Pancreas (tissue), 10 donors: ENCODE measurements around the gene GP1BA. TPM values are rescaled to one million over a fixed set of nuclear protein-coding genes. Genes with fewer than 3 reads are reported as not detected.
A peak's percentile ranks its signal among the peaks of the same experiment; 100 is the strongest.

Source experiments
- ATAC-seq, 4 donors: fragments of 200-7000 bp; cut with Tn5 transposase; one replicate each; pipeline versions ENCODE4 v1.8.0 to v1.9.1; 2020; ENCODE audit warnings: mild to moderate bottlenecking in 4 of 4, moderate library complexity in 4 of 4
- DNase-seq, 6 donors: peaks; one replicate each; pipeline ENCODE4 v3.0.0-alpha.2; 2020
- FAIRE-seq: peaks from 2 replicates; lab custom pipeline; 2012; peaks lifted over from hg19 to GRCh38; lab: Jason Lieb, UNC
- H3K27ac ChIP-seq, 4 donors: fragments of 200-600 bp; sonication (generic); 1 replicate in 3 of 4; 2 replicates in 1 of 4; pipeline versions ENCODE4 v1.5.0 to v1.8.0; 2020
- H3K27me3 ChIP-seq, 4 donors: fragments of 200-600 bp; one replicate each; pipeline ENCODE4 v1.8.0; 2021
- H3K36me3 ChIP-seq, 3 donors: fragments of 200-600 bp; sonication (generic) in 1 of 3; one replicate each; pipeline versions ENCODE4 v1.5.0 to v1.8.0; 2020 to 2021
- H3K4me1 ChIP-seq, 3 donors: fragments of 200-600 bp; one replicate each; pipeline ENCODE4 v1.8.0; 2021
- H3K4me3 ChIP-seq, 4 donors: fragments of 200-600 bp; sonication (generic) in 2 of 4; one replicate each; pipeline versions ENCODE4 v1.5.0 to v1.8.0; 2020 to 2021
- H3K9me3 ChIP-seq, 4 donors: fragments of 200-600 bp; one replicate each; pipeline ENCODE4 v1.8.0; 2021
- WGBS, 2 donors: extraction: QIAGEN DNeasy Blood & Tissue Kit; methylation state at CpG; one replicate each; pipeline ENCODE4 v1.1.7; 2013; 5-methylcytosine and 5-hydroxymethylcytosine counted together
- intact Hi-C, 3 donors: fragments of 100-400 bp; cut with DNase I; formaldehyde crosslinking; loops; one replicate each; pipeline versions ENCODE4 v1.11.1 to v1.14.2; 2022
- polyA plus RNA-seq, 2 donors: library from polyadenylated mRNA; stranded (reverse); fragments of 200-250 nt; gene quantifications; one replicate each; pipeline ENCODE4 v1.2.3, GENCODE V29; 2013
- total RNA-seq, 6 donors: library from RNA; stranded (reverse); fragmentation: NEBNext Ultra II Directional in 4 of 6; extraction: Animal tissue kit (Norgen Biotek cat#: 25700) in 4 of 6; gene quantifications; one replicate each; pipeline versions ENCODE4 v1.2.1 to v1.2.4, GENCODE V29; 2021 to 2023
- TF ChIP-seq, protein P1 (sequence below), 4 donors: fragments of 200-600 bp; sonication (generic) in 3 of 4; IDR thresholded peaks; one replicate each; pipeline versions ENCODE4 v1.5.0 to v1.8.0; 2021; ENCODE audit warnings: antibody characterized with exemption in 4 of 4
- donor health status: healthy with polysubstance abuse.
- donor health status: DM: no; HTN: no; CAD: no; lungs with moderate emphysema.
- donor health status: DM: no; HTN: no; CAD: no.
- donor health status: control.
- donor health status: control.
- donor health status: Bipolar disorder and iron deficiency.
- donor health status: DM: yes; HTN: yes; CAD: no.
- donor health status: DM: no; HTN: no; CAD: no.
- donor health status: DM: no; HTN: no; CAD: no.
- donor health status: DM: yes; HTN: yes; CAD: no.

Gene GP1BA
- total and polyA plus RNA-seq, 8 donors, result 0.06 to 0.37 (median 0.13) TPM; not detected in 4

DNA sequence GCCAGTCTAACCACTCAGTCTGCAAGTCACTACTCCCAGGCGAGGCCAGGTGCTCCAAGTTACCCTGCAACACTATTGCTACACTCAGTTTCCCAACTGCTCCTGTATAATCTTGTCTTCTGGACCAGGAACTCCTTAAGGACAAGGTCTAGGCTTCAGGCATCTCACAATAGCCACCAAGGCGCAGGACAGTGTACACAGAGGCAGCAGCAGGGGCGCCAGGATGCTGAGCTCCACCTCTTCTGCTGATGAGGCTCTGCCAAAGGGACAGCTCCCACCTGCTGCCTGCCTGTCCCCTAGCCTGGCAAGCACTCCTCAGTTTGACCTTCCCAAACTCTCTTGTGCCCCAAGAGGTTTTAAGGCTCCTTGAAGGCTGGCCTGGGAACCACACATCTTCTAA, 4.4 kb downstream of the GP1BA start:
- no peak for FAIRE-seq
- TF ChIP-seq, protein P1, sequence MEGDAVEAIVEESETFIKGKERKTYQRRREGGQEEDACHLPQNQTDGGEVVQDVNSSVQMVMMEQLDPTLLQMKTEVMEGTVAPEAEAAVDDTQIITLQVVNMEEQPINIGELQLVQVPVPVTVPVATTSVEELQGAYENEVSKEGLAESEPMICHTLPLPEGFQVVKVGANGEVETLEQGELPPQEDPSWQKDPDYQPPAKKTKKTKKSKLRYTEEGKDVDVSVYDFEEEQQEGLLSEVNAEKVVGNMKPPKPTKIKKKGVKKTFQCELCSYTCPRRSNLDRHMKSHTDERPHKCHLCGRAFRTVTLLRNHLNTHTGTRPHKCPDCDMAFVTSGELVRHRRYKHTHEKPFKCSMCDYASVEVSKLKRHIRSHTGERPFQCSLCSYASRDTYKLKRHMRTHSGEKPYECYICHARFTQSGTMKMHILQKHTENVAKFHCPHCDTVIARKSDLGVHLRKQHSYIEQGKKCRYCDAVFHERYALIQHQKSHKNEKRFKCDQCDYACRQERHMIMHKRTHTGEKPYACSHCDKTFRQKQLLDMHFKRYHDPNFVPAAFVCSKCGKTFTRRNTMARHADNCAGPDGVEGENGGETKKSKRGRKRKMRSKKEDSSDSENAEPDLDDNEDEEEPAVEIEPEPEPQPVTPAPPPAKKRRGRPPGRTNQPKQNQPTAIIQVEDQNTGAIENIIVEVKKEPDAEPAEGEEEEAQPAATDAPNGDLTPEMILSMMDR (IDR thresholded peaks at IDR 0.05), result no peak
- Histone ChIP-seq H3K36me3 (peaks cover 0 to 7% (median 6%) of the 10 kb centered on the region in 3 donors), H3K9me3 (no peaks in the 10 kb centered on the region), H3K4me3 (no peak overlapping the region), H3K27ac (no peak overlapping the region), H3K27me3 (no peaks in the 10 kb centered on the region), H3K4me1 (peaks cover 4 to 17% (median 11%) of the 10 kb centered on the region in 3 donors)
- peak in 1 of 6 donors; percentile 38 for DNase-seq
- ATAC-seq, result no peak
- intact Hi-C loops, result loop anchor here in 1 of 3 donors (10.0 kb wide), 1 partner anchor 48 kb away; the partner anchor contains the start of gene CAMTA2
- 86 to 89% methylated on average over 3 of the region's 3 CpGs for WGBS, 2 donors

DNA sequence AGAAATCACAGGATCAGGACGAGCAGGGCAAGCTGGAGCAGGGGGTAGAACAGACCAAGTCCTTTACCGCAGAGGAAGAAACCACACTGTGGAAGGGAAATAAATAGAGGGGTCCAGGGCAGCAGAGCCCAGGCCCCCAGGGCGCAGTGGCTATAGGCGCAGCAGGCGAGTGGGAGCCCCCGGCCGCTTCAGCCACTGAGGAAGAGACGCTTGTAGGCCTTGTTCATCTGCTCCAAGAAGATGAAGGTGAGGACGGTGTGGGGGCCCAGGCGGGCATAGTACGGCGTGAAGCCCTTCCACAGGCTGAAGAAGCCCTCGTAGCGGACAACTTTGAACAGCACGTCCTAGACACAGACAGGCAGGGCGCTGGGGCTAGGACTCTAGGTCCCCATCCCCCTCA, 5.5 kb downstream of the GP1BA start:
- no peaks in the 10 kb centered on the region for H3K27me3 ChIP-seq
- peaks cover 5 to 23% (median 15%) of the 10 kb centered on the region in 3 donors for H3K4me1 ChIP-seq
- H3K27ac ChIP-seq, result no peak overlapping the region
- H3K36me3 ChIP-seq, result peaks cover 0 to 7% (median 7%) of the 10 kb centered on the region in 3 donors
- no peaks in the 10 kb centered on the region for H3K9me3 ChIP-seq
- TF ChIP-seq, protein P1 (IDR thresholded peaks at IDR 0.05), result no peak
- intact Hi-C loops, result loop anchor here in 1 of 3 donors (10.0 kb wide), 1 partner anchor 47 kb away; the partner anchor contains the start of gene CAMTA2
- no peak for ATAC-seq
- no peak overlapping the region for H3K4me3 ChIP-seq
- peak in 1 of 6 donors; percentile 9 for DNase-seq
- FAIRE-seq, result no peak
- 94 to 95% methylated on average over 16 of the region's 16 CpGs for WGBS, 2 donors

DNA sequence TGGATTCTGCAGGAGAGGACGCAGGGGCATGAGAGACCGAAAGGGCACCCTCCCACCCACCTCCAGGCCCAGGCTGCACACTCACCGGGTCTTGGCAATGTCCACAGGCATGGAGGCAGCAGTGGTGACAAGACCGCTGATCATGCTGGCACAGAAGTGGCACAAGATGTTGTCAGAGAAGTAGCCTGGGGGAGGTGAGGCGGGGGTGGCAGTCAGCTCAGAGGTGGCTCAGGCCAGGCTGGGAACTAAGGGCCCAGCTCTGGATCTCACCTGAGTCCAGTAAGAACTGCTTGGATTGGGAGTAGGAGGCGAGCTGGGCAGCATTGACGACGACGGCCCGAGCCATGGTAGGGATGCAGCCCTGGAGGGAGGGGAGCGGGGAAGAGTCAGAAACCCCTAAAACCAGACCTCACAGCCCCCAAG, 6.0 kb downstream of the GP1BA start:
- WGBS, 2 donors, result 83 to 86% methylated on average over 10 to 11 of the region's 11 CpGs
- no peak overlapping the region for H3K27ac ChIP-seq
- DNase-seq (peak in 2 of 6 donors; percentile 26 to 62), FAIRE-seq (no peak), ATAC-seq (no peak)
- H3K9me3 ChIP-seq, result no peaks in the 10 kb centered on the region
- intact Hi-C loops, result loop anchor here in 1 of 3 donors (10.0 kb wide), 1 partner anchor 47 kb away; the partner anchor contains the start of gene CAMTA2
- H3K4me3 ChIP-seq, result peak overlapping the region in 1 of 4 donors; percentile 97
- no peaks in the 10 kb centered on the region for H3K27me3 ChIP-seq
- H3K36me3 ChIP-seq, result peaks cover 0 to 12% (median 7%) of the 10 kb centered on the region in 3 donors
- TF ChIP-seq, protein P1 (IDR thresholded peaks at IDR 0.05), result no peak
- H3K4me1 ChIP-seq, result peaks cover 5 to 23% (median 15%) of the 10 kb centered on the region in 3 donors

DNA sequence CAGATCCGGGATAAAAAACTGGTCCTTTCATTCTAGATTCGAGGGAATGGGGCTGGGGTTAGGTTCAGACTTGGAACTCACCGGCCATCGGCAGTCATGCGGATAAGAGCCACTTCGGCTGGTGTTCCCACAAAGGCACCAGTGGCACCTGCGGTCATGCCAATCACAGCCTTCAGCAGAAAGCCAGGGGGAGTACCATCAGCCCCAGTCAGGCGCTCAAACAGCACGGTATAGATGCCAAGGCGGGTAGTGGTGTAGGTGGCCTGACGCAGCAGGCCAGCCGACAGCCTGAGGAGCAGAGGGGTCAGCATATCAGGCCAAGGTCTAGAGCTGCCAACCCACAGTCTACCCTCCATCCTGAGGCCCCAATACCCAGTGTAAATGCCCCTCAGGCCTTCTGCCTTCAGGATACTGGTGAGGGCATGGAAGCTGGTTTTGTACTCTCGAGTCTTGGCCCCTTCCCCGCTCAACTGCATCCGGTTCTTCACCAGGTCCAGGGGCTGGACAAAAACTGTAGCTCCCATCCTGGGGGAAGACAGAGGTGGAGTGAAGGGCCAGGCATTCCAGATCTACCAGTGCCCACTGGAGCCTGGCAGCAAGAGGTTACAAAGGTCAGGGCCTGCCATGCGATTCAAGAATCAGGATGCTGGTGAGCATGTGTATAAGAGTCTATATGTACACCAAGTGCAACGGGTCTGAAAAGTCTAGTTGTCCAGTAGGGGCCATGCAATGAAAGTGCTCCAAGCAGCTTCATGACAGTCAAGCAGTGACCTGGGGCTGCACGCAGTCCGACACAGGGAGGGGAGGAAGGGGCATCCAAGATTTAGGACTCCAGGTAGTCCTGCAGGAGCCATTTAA, 6.8 kb downstream of the GP1BA start:
- peaks cover 5 to 23% (median 15%) of the 10 kb centered on the region in 3 donors for H3K4me1 ChIP-seq
- TF ChIP-seq, protein P1 (IDR thresholded peaks at IDR 0.05), result no peak
- DNase-seq (peak in 2 of 6 donors; percentile 25 to 50), FAIRE-seq (no peak), ATAC-seq (no peak)
- peaks cover 0 to 18% (median 7%) of the 10 kb centered on the region in 3 donors for H3K36me3 ChIP-seq
- intact Hi-C loops, result loop anchor here in 1 of 3 donors (10.0 kb wide), 1 partner anchor 46 kb away; the partner anchor contains the start of gene CAMTA2
- H3K27ac ChIP-seq, result peak overlapping the region; percentile 73 to 91 (median 89)
- 52 to 54% methylated on average over 19 of the region's 19 CpGs for WGBS, 2 donors
- H3K27me3 ChIP-seq, result no peaks in the 10 kb centered on the region
- H3K9me3 ChIP-seq, result no peaks in the 10 kb centered on the region
- H3K4me3 ChIP-seq, result peak overlapping the region; percentile 52 to 97 (median 80)
